MM.1S (cell line): ENCODE results near the gene RPAIN.

ENCODE experiments used
- DNase-seq: peaks from one replicate; pipeline ENCODE4 v3.0.0-alpha.2; 2015
- H2AFZ ChIP-seq: fragments of 300-600 bp; sonication (generic); 2 replicates; pipeline ENCODE4 v1.6.0; 2016; ENCODE audit warnings: antibody characterized with exemption, low read length
- H3F3A ChIP-seq: fragments of 300-600 bp; sonication (generic); 2 replicates; pipeline ENCODE4 v1.6.1; 2016; ENCODE audit warnings: mild to moderate bottlenecking, antibody characterized with exemption, low read length, moderate library complexity, mixed read lengths; ENCODE audit not compliant: insufficient read depth
- H3K27ac ChIP-seq: fragments of 300-600 bp; sonication (generic); 2 replicates; pipeline ENCODE4 v1.5.1; 2016; ENCODE audit warnings: mild to moderate bottlenecking, low read length
- H3K27me3 ChIP-seq: fragments of 300-600 bp; sonication (generic); replicated peaks from 2 replicates; pipeline ENCODE4 v1.6.0; 2016; ENCODE audit warnings: low read length; ENCODE audit not compliant: insufficient read depth
- H3K36me3 ChIP-seq: fragments of 300-600 bp; sonication (generic); replicated peaks from 2 replicates; pipeline ENCODE4 v1.6.1; 2016; ENCODE audit warnings: mild to moderate bottlenecking, low read length, mixed read lengths; ENCODE audit not compliant: insufficient read depth
- H3K4me1 ChIP-seq: fragments of 300-600 bp; sonication (generic); 2 replicates; pipeline ENCODE4 v1.6.1; 2016; ENCODE audit warnings: low read length, mixed read lengths
- H3K4me2 ChIP-seq: fragments of 300-600 bp; sonication (generic); 2 replicates; pipeline ENCODE4 v1.6.0; 2016; ENCODE audit warnings: low read depth, low read length
- H3K4me3 ChIP-seq: fragments of 300-600 bp; sonication (generic); 2 replicates; pipeline ENCODE4 v1.5.1; 2016; ENCODE audit warnings: low read length, mixed read lengths
- H3K79me2 ChIP-seq: fragments of 300-600 bp; sonication (generic); 2 replicates; pipeline ENCODE4 v1.6.1; 2016; ENCODE audit warnings: mixed run types, low read length, mixed read lengths
- H3K9ac ChIP-seq: fragments of 300-600 bp; sonication (generic); 2 replicates; pipeline ENCODE4 v1.6.1; 2016; ENCODE audit warnings: low read length, mixed read lengths
- H3K9me2 ChIP-seq: fragments of 300-600 bp; sonication (generic); replicated peaks from 2 replicates; pipeline ENCODE4 v1.6.1; 2016; ENCODE audit warnings: mild to moderate bottlenecking, low read length, mixed read lengths; ENCODE audit not compliant: insufficient read depth
- H3K9me3 ChIP-seq: fragments of 300-600 bp; sonication (generic); replicated peaks from 2 replicates; pipeline ENCODE4 v1.6.1; 2016; ENCODE audit warnings: mild to moderate bottlenecking, low read length, mixed read lengths; ENCODE audit not compliant: insufficient read depth
- H4K20me1 ChIP-seq: fragments of 300-600 bp; sonication (generic); 2 replicates; pipeline ENCODE4 v1.6.1; 2016; ENCODE audit warnings: mild to moderate bottlenecking, low read length, moderate library complexity, mixed read lengths; ENCODE audit not compliant: insufficient read depth
- CTCF ChIP-seq: fragments of 300-600 bp; sonication (generic); IDR thresholded peaks from 2 replicates; pipeline ENCODE4 v1.5.1; 2016; ENCODE audit warnings: antibody characterized with exemption, low read length, mixed read lengths
- EZH2 ChIP-seq: fragments of 300-600 bp; sonication (generic); optimal IDR thresholded peaks from 2 replicates; pipeline ENCODE3; 2017; ENCODE audit warnings: low read depth, mild to moderate bottlenecking, antibody characterized with exemption, low read length, mixed read lengths
- EZH2phosphoT487 ChIP-seq: fragments of 300-600 bp; sonication (generic); IDR thresholded peaks from 2 replicates; pipeline ENCODE4 v1.6.1; 2018; ENCODE audit warnings: antibody characterized with exemption, low read length

Gene RPAIN

GRCh38 chr17:5410594-5411272 is 9.2 kb upstream of the RPAIN start:
- Histone ChIP-seq H3K9me3 (no peaks in the 10 kb centered on the region), H3K36me3 (peaks cover 26% of the 10 kb centered on the region), H3K4me3 (no peak overlapping the region), H3K9me2 (no peaks in the 10 kb centered on the region), H3K4me2 (no peak overlapping the region), H3K4me1 (no peaks in the 10 kb centered on the region), H2AFZ (no peak overlapping the region), H3F3A (no peaks in the 10 kb centered on the region), H3K79me2 (peaks cover 82% of the 10 kb centered on the region), H4K20me1 (no peaks in the 10 kb centered on the region), H3K9ac (no peak overlapping the region), H3K27ac (no peak overlapping the region), H3K27me3 (no peaks in the 10 kb centered on the region)
- no peak for DNase-seq
- TF ChIP-seq CTCF: no peak
- no peak for TF ChIP-seq EZH2phosphoT487
- TF ChIP-seq EZH2: no peak

- H3K27me3 ChIP-seq: no peaks in the 10 kb centered on the region
- H3F3A ChIP-seq: peaks cover 6% of the 10 kb centered on the region; the same call in 1 of the 2 replicates
- H3K4me3 ChIP-seq: no peak overlapping the region
- H3K4me2 ChIP-seq: no peak overlapping the region
- H3K36me3 ChIP-seq: peaks cover 11% of the 10 kb centered on the region
- no peaks in the 10 kb centered on the region for H3K9me3 ChIP-seq
- H3K79me2 ChIP-seq: peaks cover 85% of the 10 kb centered on the region
- no peak overlapping the region for H3K27ac ChIP-seq
- no peak overlapping the region for H3K9ac ChIP-seq
- no peaks in the 10 kb centered on the region for H3K4me1 ChIP-seq
- no peaks in the 10 kb centered on the region for H3K9me2 ChIP-seq
- TF ChIP-seq EZH2: no peak
- TF ChIP-seq EZH2phosphoT487: no peak
- no peak for TF ChIP-seq CTCF
- peaks cover 5% of the 10 kb centered on the region for H4K20me1 ChIP-seq
- DNase-seq: no peak
- H2AFZ ChIP-seq: no peak overlapping the region
Observed at GRCh38 chr17:5413682-5414081, 6.3 kb upstream of the RPAIN start.

GRCh38 chr17:5416901-5417300 is 3.1 kb upstream of the RPAIN start:
- no peak overlapping the region for H3K4me2 ChIP-seq

More at GRCh38 chr17:5416901-5417300, 3.1 kb upstream of the RPAIN start:
- Histone ChIP-seq H4K20me1 (peaks cover 5% of the 10 kb centered on the region), H3K27ac (no peak overlapping the region), H3K9me2 (no peaks in the 10 kb centered on the region), H3K79me2 (peaks cover 87% of the 10 kb centered on the region), H3K9me3 (no peaks in the 10 kb centered on the region), H3F3A (peaks cover 13% of the 10 kb centered on the region; the same call in 1 of the 2 replicates), H2AFZ (no peak overlapping the region), H3K36me3 (peaks cover 4% of the 10 kb centered on the region; the same call in 1 of the 2 replicates), H3K27me3 (no peaks in the 10 kb centered on the region), H3K4me1 (peaks cover 8% of the 10 kb centered on the region), H3K4me3 (no peak overlapping the region), H3K9ac (no peak overlapping the region)
- TF ChIP-seq CTCF (no peak), EZH2 (no peak), EZH2phosphoT487 (no peak)
- no peak for DNase-seq
